Measurements from ENCODE around the gene ZNF536. TPM values are rescaled to one million over a fixed set of nuclear protein-coding genes. Genes with fewer than 3 reads are reported as not detected.

ZNF536 gene
- total RNA-seq, 1 donor from 2014 or later = 4.8 TPM

DNA sequence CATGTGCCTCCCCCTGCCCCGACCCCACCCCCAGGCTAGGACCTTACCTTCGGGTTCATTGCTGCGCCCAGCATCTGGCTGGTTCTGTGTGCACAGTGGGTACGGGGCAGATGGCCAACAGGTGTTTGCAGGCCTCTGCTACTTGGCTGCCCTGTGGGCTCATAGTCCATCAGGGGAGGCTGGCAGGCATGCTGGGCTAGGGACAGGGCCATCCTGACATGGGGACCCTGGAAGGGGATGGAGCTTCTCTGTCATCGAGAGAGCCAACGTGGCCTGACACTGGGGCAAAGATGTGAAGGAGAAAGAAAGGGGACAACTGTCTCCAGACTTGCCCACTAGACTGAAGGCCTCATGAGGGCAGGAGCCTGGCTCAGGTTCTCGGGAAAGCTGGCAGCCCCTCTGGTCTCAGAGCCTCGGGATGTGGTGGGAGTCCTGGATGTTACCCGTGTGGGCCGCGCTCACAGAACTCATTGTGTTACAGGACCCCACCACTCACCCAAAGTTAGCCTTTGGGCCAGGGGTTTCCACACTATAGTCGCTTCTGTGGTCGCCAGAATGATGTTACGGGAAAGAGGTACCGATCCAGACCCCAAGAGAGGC, 4.7 kb downstream of the ZNF536 start:
- intact Hi-C loops (cut with DNase I) = no loop called here
- no peak for ATAC-seq (ENCODE audit: poor library complexity)
- DNase-seq = no peak

DNA sequence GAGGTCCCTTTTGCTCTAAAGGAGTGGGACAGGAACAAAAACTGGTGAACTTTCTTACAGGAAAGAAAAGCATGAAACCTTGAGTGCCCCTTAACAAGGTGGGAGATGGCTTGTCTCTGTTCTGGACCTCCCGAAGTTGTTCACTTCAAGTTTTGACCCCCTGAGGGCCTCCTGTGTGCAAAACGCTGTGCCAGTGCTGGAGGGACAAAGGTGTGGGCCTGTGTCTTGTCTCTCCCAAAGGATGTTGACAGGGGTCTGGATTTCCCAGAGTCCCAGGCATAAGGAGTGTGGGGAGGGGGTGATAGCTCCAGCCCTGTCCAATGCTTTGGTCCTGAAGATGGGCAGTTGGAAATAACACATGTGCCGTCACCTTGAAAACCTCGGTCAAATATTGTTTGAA, 6.5 kb downstream of the ZNF536 start:
- intact Hi-C loops (cut with DNase I) = no loop called here
- ATAC-seq (ENCODE audit: poor library complexity) (no peak), DNase-seq (no peak)

DNA sequence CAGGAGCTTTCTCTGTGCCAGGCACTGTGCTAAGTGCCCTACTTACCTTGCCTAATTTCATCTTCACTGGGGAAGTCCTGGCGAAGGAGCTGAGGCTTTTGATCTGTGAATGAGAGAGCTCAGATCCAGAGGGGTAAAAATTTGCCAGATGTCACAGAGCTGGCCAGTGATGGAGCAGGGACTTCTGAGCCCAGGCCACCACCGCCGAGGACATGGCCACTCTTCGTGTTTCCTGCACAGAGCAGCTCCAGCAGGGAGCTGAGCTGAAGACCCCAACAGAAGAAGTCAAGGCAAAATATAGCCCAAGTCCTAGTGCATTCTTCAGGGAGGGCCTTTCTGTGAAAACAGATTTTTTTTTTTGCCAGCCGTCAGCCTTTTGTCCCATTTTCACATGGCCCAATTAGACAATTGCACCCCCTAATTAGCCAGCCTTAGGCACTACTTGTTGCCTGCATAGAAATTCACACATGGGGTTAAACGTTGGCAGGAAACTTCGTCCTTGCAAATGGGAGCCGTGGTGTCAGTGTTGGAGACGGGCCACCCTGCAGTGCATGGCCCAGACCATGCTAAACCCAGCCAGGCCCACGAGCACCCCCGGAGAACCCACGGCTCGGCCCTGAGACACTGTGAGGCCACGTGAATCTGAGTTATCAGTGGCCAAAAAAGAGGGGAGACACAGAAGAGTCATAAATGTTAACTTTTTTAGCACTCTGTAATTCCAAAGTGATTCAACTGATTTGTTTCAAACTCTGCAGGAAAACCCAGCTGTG, 7.8 kb downstream of the ZNF536 start:
- intact Hi-C loops (cut with DNase I) = no loop called here
- ATAC-seq (ENCODE audit: poor library complexity) (no peak), DNase-seq (no peak)

DNA sequence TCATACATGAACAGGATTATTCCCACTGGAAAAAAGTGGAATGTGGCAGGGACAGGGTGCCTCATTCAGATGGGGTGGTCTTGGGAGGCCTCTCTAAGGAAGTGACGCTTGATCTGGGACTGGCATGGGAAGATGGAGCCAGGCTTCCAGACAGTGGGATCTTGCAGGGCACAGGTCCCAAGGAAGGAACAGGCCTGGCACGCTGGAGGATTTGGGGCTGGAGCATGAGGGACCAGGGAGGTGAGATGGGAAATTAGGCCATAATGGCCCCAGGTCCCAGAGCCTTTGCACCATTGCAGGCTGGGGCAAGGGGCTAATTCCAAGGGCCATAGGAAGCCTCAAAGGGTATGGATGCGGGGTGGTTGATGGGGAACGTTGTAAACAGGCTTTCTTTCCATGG, 9.2 kb downstream of the ZNF536 start:
- ATAC-seq (ENCODE audit: poor library complexity) (no peak), DNase-seq (no peak)
- intact Hi-C loops (cut with DNase I) = no loop called here

DNA sequence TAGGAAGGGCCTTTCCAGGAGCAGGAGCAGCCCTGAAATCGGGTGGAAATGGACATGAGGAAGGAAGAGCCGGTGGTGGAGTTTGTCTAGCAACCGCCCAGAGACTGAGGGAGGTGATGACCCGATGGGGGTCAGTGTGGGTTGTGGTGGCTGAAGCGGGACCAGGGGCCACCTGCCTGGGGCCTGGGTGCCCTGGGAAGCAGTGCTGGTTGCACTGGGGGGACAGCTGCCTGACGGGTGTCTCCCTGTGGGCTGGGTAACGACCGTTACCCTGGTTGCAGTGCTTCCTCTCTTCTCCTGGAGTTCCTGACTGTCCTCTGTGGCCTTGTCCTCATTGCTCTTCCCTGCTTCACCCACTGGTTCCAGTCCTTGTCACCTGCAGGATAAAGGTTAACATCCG, 13.0 kb downstream of the ZNF536 start:
- intact Hi-C loops (cut with DNase I) = no loop called here
- ATAC-seq (ENCODE audit: poor library complexity) (no peak), DNase-seq (no peak)

DNA sequence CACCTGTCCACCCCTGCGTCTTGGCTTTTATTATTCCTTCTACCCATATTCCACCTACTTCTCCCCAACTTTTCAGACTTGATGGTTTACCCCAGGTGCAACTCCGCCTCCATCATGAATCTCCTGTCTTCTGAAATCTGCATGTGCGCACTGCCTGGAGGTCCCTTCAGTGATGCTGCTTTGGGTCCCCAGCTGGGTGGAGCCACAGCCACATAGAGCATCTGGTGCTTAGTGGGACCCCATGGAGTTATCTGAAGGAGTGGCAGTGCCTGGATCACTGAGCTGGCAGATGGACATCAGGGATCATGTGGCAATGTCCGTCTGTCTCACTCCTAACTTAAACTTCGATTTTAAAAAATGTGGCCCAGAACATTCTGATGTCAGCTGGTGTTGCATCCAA, 13.5 kb downstream of the ZNF536 start:
- intact Hi-C loops (cut with DNase I) = no loop called here
- DNase-seq (no peak), ATAC-seq (ENCODE audit: poor library complexity) (no peak)

DNA sequence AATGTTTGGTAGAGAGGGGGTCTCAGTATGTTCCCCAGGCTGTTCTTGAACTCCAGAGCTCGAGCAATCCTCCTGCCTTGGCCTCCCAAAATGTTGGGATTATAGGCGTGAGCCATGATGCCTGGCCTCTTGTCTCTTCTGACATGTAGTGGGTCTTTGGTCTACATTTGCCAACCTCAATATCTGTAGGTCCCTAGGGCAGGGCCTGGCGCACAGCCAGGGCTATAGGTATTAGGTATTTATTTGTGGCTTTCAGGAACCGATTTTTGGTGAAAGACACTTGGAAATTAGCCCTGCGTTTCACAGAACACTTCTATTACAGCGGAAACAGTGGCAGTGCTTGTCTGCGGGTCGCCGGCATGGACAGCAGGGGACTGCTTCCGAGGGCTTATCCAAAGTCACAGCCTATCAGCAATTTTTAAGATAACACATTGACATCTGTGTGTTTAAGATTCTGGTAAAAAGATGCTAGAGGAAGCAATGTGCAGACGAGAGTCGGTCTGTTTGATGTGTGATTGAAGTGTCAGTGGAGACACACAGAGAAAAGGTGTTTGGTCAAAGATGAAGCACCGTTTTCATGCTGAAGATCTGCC, 14.5 kb downstream of the ZNF536 start:
- intact Hi-C loops (cut with DNase I) = no loop called here
- DNase-seq (no peak), ATAC-seq (ENCODE audit: poor library complexity) (no peak)

DNA sequence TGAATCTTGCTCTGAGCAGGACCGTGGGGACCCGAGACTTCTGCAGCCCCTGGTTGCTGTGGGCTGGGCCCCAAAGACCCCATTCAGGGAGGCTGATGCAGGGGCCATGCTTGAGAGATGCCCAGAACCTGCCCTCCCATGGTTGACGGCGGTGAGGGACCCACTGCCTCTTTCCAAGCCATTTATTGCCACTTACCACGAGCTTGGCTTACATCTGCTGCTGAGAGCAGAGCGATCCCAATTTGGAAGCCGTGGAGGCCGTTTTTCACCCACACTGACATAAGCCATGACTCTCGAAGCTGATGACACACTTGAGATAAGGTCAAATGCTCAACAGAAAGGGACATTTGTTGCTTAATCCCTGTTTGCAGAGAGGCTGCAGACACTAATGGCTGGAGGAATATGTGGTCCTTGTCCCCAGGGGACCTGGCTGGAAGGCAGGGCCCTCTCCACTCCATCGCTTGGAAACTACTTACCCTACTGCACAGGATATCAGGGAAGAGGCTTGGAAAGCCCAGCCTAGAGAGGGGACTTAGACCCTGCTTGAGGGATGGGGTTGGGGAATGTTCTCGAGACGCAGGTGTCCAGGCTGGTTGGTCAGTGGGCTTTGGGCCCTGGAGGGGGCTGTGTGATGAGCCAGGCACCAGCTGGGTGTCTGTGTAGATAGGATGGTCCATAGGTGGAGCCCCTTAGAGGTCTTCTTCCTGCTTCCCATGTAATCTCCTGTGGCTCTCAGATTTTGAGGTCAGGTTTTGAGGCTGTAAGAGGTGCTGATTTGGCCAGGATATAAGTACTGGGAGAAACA, 15.3 kb downstream of the ZNF536 start:
- ATAC-seq (ENCODE audit: poor library complexity) = peak; percentile 93
- intact Hi-C loops (cut with DNase I) = no loop called here
- peak; percentile 50 for DNase-seq

DNA sequence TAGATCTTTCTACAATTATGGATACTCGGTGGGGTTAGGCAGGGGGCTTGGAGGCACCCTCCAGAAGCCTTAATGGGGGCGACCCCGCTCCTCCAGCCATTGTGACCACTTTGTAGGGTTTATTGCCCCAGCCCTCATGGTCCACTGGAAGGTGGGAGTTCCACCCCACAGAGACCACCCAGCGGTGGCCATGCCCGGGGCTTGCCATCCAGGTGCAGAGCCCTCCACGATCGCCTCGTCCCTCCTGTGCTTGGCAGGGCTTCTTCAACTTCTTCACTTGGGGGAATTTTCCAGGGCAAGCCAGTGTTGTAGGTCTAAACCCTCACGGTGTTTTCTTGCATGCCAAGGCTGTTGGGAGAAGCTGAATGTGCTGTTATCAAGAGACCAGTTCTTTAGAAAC, 16.1 kb downstream of the ZNF536 start:
- intact Hi-C loops (cut with DNase I) = no loop called here
- ATAC-seq (ENCODE audit: poor library complexity) = no peak
- DNase-seq = no peak

DNA sequence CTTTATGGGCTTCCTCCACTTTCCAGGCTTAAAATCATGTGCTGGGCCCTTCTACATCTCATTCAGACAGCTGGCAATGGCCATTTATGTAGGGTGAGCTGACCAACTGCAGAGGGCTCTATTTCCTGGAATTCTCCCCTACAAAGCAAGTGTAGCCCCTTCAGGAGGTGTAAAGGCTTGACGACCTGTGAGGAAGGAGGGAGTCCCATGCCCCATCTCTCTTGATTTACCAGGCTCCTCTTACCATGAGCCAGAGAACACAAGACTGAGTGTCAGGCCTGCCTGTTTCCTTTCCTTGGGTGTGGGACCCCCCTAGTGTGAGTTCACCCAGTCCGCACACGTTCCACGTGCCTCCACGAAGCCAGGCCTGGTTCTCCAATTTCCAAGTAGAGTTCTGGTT, 16.6 kb downstream of the ZNF536 start:
- intact Hi-C loops (cut with DNase I) = no loop called here
- no peak for DNase-seq
- ATAC-seq (ENCODE audit: poor library complexity) = no peak

DNA sequence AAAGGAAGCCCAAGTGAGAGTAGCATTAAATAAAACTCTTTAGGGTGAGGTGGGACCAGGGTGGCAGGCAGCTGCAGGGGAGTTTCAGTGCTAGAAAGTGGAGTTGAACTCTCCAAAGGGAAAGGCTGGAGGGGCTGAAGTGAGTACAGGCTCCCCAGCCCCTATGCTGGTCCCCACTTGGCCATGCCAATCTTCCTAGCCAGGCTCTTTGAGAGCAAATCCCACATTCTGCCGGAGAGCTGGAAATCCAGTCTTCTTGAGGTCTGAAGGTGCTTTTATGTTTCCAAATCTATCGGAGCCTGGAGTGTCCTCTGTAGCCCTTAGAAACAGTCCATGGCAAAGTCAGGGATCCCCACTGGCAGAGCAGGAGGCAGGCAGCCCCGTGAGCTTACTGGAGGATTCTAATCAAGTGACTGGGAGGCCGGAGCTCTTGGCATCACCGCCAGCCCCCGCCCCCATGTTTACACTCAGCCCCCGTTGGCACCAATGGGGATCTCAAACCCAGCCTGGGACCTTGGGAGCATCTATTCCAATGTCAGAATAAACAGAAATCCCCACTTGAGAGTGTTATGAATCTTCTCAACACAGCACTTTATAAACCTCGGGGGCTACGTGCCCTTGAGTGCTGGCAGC, 18.3 kb downstream of the ZNF536 start:
- ATAC-seq (ENCODE audit: poor library complexity) (no peak), DNase-seq (no peak)
- intact Hi-C loops (cut with DNase I) = no loop called here

DNA sequence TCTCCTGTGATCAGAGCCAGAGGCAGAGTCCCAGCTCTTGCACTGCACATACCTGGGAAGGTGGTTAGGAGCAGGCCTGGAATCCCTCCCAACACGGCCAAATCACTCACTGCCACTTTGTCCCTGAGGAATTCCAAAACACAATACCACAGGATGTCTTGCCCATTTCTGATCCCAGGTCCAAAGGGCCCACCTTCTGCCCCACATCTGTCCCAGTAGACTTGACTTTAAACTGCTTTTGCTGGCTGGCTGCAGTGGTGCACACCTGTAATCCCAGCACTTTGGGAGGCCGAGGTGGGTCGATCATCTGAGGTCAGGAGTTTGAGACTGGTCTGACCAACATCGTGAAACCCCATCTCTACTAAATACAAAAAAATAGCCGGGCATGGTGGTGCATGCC, 18.9 kb downstream of the ZNF536 start:
- DNase-seq (no peak), ATAC-seq (ENCODE audit: poor library complexity) (no peak)
- intact Hi-C loops (cut with DNase I) = no loop called here

DNA sequence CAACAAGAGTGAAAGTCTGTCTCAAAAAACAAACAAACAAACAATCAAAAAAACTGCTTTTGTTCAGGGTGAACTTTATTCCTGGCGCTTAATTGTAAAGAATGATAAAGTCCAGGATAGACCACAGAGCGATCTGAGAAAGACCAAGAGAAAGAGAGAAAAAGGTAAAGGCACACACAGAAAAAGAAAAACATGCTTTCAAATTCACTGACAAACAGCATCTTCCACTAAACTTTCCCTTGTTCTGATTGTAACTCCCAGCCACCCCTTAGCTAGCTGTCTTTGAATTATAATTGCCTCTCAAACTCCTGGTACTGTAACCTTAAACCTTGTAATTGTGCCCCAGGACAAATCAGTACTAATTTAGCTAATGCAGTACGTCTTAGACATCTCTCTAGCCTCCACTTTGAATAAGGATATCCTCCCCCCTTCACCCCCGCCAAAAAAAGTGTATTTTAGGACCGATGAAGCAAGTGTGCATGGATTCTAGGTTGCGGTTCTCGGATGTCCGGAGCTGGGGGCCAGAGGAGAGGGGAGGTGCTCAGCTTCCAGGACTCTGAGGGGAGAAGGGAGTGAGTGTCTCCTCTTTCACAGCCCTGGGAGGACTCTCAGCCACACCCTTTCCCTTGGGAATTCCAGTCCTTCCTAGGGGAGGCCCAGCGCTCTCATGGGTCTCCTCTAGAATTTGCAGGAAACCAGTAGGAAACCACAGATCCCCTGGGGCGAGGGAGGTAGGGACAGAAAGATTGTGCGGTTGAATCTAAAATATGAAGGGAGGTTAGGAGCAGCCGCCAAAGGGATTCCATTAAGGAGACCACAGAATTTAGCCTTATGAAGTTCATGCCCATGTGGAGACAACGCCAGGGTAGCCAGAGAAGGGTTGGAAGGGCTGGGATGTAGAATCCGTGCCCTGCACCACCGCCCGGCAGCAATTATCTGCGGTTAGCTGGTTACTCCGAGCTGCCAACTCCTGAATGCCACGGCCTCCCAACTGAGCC, 19.7 kb downstream of the ZNF536 start:
- intact Hi-C loops (cut with DNase I) = no loop called here
- DNase-seq (no peak), ATAC-seq (ENCODE audit: poor library complexity) (no peak)

DNA sequence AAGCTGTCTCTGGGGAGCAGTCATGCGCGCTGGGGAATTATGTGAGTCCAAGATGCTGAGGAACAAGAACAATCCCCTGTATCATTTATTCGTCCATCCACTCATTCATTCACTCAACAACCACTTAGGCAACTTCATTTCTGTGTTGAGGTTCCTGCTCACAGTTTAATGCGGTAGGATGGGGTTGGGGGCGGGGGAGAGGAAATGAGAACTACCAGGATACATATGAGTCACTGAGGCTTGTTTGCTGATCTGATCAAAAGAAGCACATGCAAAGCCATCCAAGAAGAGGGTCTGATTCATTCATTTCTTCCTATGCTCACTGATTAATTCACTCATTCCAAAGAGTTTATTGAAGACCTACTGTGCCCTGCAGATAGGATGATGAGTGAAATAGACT, 20.9 kb downstream of the ZNF536 start:
- no peak for ATAC-seq (ENCODE audit: poor library complexity)
- DNase-seq = no peak
- intact Hi-C loops (cut with DNase I) = no loop called here

DNA sequence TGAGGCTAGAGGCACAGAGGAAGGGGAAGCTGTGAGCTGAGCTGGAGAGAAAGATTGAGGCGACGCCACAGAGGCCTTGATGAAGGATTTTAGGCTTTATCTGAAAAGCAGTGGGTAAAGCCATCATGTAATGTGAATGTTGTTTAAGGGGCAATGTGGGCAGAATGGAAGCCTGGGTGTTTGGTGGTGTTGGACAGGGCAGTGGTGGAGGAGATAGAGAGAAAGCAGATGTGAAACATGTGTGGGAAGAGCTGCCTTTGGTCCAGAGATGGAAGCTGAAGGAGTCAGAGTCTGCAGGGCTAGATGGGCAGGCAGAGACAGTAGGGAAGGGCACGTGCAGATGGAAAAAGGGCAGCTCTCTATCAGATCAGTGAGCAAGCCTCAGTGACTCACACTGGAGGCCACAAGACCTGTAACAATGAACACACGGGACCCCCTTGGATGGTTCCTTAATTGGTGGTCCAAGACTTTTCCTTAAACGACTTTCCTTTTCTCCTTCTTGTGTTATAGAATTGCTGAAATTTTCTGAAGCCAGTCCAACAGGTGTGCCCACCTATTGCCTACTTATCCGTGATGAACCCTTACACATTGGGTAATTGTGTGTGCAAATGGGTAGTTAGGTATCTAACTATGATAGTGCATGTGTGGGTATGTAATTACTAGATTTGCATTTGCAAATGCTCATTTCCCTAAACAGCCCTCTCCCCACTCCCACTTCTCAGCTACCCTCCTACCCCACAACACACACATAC, 21.7 kb downstream of the ZNF536 start:
- intact Hi-C loops (cut with DNase I) = no loop called here
- DNase-seq (no peak), ATAC-seq (ENCODE audit: poor library complexity) (no peak)

DNA sequence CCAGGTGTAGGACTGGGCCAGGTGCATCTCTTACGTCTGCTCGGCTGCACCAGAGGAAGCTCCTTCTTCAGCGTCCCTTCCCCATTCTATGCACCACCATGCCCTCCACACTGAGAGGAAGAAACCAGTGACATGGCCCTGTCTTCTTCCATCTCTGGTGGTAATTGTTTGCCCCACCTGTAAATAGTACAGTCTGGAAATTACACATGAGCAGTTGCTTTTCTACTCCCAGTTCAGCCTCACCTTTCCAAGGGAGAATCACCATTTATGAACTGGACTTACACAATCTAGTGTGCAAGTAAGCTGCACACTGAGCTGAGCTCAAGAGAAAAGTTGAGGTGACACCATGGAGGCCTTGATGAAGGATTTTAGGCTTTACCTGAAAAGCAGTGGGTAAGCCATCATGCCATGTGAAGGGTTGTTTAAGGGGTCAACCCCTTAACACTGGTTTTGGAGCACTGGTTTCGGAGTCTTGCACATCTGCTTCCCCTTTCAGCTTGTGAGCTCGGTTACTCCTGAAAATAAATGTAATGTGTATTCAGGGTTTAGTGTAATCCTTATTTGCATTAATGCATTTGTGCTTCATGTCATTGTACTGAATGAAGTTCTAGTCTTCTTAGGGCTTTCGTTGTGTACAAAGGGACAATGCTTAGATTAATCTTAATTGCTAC, 22.4 kb downstream of the ZNF536 start:
- ATAC-seq (ENCODE audit: poor library complexity) = no peak
- DNase-seq = no peak
- intact Hi-C loops (cut with DNase I) = no loop called here

DNA sequence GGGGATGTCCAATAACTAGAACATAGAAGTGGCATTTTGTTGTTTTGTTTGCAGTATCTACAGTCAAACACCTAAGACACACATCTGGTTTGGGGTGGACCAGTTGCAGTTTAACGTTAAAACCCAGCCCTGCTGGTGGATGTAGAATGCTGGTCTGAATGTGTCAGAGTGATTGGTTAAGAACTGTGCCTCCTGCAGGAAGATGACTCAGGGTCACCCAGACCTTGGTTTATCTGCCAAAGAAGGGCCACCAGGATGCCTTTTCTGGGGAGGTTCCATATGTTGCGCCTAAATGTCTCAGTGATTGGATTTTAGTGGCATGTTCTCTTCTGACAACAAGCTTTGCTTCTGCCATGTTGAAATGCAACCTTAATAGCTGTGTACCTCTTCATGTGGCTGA, 23.1 kb downstream of the ZNF536 start:
- intact Hi-C loops (cut with DNase I) = no loop called here
- ATAC-seq (ENCODE audit: poor library complexity) (no peak), DNase-seq (no peak)
